Activated naive CD8-positive, alpha-beta T cell (primary cell): ENCODE data around the gene SHISA5.
A peak's percentile ranks its signal among the peaks of the same experiment; 100 is the strongest.
"Not testable (repeated sequence)": the region's sequence is repeated elsewhere in the genome, so short reads cannot be mapped to it uniquely, and the experiment has no call there.

Source experiments
- H3K27ac Mint-ChIP-seq: one replicate; pipeline ENCODE4 v1.8.0; 2021; ENCODE audit warnings: mixed read lengths
- H3K27me3 Mint-ChIP-seq: one replicate; pipeline ENCODE4 v1.8.0; 2021; ENCODE audit warnings: mixed read lengths
- H3K36me3 Mint-ChIP-seq: one replicate; pipeline ENCODE4 v1.8.0; 2021; ENCODE audit warnings: mixed read lengths
- H3K4me1 Mint-ChIP-seq: one replicate; pipeline ENCODE4 v1.8.0; 2021; ENCODE audit warnings: low read depth, mixed read lengths
- H3K4me3 Mint-ChIP-seq: one replicate; pipeline ENCODE4 v1.8.0; 2021; ENCODE audit warnings: mild to moderate bottlenecking, mixed read lengths
- H3K9me3 Mint-ChIP-seq: one replicate; pipeline ENCODE4 v1.8.0; 2021; ENCODE audit warnings: low read depth, mixed read lengths

Gene SHISA5

DNA sequence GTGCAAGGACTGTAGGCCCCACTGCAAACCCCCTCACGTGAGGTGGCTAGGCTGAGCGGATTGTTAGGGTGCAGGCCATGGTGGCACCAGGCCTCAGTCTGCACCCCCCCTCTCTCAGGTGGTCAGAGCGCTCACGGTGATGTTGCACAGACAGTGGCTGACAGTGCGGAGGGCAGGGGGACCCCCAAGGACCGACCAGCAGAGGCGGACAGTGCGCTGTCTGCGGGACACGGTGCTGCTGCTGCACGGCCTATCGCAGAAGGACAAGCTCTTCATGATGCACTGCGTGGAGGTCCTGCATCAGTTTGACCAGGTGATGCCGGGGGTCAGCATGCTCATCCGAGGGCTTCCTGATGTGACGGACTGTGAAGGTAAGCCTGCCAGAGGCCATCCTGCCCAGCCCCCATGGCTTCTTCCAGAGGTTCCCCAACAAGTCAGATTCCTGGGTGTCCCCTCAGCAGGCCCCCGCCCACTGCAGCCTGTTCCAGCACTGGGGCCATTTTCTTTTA is 39.2 kb downstream of the SHISA5 start:
- Mint-ChIP-seq H3K9me3 (no peaks in the 10 kb centered on the region), H3K36me3 (peaks cover 2% of the 10 kb centered on the region), H3K4me3 (peak overlapping the region; percentile 93), H3K4me1 (peaks cover 43% of the 10 kb centered on the region), H3K27ac (no peak overlapping the region), H3K27me3 (no peaks in the 10 kb centered on the region)

DNA sequence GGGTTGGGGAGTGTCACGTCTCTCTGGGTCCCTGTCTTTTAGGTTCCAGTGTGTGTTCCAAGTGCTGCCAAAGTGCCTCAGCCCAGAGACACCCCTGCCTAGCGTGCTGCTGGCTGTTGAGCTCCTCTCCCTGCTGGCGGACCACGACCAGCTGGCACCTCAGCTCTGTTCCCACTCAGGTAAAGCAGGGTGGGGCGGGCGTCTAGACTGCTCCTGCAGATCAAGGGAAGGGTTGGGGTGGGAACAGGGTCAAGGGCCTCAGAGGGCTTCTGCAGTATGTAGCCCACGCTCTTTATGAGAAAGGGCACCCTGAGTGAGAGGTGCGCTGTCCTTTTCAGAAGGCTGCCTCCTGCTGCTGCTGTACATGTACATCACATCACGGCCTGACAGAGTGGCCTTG is 40.3 kb downstream of the SHISA5 start:
- no peak overlapping the region for H3K4me3 Mint-ChIP-seq
- peaks cover 32% of the 10 kb centered on the region for H3K4me1 Mint-ChIP-seq
- no peaks in the 10 kb centered on the region for H3K9me3 Mint-ChIP-seq
- H3K36me3 Mint-ChIP-seq: peaks cover 2% of the 10 kb centered on the region
- H3K27me3 Mint-ChIP-seq: no peaks in the 10 kb centered on the region
- no peak overlapping the region for H3K27ac Mint-ChIP-seq

DNA sequence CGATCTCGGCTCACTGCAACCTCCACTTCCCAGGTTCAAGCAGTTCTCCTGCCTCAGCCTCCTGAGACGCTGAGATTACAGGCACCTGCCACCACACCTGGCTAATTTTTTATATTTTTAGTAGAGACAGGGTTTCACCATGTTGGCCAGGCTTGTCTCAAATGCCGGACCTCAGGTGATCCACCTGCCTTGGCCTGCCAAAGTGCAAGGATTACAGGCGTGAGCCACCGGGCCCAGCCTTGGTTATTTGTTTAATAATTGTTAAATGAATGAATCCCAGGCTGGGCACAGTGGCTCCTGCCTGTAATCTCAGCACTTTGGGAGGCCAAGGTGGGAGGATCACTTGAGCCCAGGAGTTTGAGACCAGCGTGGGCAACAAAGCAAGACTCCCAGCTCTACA is 42.2 kb downstream of the SHISA5 start:
- H3K4me1 Mint-ChIP-seq: peaks cover 15% of the 10 kb centered on the region
- not testable (repeated sequence) for H3K9me3 Mint-ChIP-seq, H3K27me3 Mint-ChIP-seq, H3K36me3 Mint-ChIP-seq, H3K4me3 Mint-ChIP-seq, H3K27ac Mint-ChIP-seq

DNA sequence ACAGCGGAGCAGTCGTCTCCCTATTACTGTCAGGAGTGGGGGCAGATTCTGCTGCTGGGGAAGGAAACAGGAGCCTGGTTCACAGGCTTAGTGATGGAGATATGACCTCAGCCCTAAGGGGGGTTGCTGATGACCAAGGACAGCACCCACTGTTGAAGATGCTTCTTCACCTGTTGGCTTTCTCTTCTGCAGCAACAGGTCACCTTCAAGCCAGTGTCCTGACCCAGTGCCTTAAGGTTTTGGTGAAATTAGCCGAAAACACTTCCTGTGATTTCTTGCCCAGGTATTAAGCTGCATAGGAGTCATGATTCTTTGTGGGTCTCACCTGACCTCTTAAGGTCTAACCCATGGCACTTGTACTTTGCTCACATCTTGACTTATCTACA is 43.5 kb downstream of the SHISA5 start:
- H3K27me3 Mint-ChIP-seq: no peaks in the 10 kb centered on the region
- no peaks in the 10 kb centered on the region for H3K36me3 Mint-ChIP-seq
- no peaks in the 10 kb centered on the region for H3K9me3 Mint-ChIP-seq
- H3K4me3 Mint-ChIP-seq: no peak overlapping the region
- peaks cover 9% of the 10 kb centered on the region for H3K4me1 Mint-ChIP-seq
- H3K27ac Mint-ChIP-seq: peak overlapping the region; percentile 28

DNA sequence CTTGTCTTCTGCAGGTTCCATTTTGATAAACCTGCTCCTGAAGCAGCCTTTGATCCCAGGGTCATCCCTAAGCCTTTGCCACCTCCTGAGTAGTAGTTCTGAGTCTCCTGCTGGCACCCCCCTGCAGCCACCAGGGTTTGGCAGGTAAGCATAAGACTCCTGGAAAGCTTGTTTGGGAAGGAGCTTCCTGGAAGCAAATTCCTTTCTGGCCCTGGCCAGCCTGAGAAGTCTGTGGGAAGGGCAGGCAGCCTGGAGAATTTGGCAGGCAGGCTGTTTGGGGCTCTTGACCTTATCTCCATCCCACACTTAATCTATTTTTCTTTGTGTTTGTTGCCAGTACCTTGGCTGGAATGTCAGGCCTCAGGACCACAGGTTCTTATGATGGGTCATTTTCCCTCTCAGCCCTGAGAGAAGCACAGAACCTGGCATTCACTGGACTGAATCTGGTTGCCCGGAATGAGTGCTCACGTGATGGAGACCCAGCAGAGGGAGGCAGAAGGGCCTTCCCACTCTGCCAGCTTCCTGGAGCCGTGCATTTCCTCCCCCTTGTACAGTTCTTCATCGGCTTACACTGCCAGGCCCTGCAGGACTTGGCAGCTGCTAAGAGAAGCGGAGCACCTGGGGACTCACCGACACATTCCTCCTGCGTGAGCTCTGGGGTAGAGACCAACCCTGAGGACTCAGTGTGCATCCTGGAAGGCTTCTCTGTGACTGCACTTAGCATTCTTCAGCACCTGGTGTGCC is 44.0 kb downstream of the SHISA5 start:
- Mint-ChIP-seq H3K4me3 (no peak overlapping the region), H3K36me3 (peaks cover 2% of the 10 kb centered on the region), H3K27me3 (no peaks in the 10 kb centered on the region), H3K4me1 (peaks cover 5% of the 10 kb centered on the region), H3K27ac (no peak overlapping the region), H3K9me3 (no peaks in the 10 kb centered on the region)

DNA sequence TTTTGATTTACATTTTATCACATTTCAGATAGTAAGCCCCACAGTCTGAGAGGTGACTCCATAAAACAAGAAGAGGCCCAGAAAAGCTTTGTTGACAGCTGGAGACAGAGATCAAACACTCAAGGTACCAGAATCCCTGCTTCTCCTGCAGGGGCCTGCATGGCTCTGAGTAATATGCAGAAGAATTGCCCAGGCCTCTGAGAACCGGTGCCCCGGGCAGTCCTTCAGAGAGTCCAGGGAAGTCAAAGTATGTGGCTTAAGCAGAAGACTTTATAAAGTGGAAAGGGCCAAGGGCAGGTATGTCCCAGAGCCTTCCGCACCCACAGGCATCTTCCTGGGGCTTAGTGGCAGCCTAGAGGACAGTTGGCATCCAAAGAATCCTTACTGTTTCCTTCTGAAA is 44.6 kb downstream of the SHISA5 start:
- Mint-ChIP-seq H3K4me3 (no peak overlapping the region), H3K9me3 (no peaks in the 10 kb centered on the region), H3K36me3 (peaks cover 2% of the 10 kb centered on the region), H3K27ac (no peak overlapping the region), H3K4me1 (peaks cover 5% of the 10 kb centered on the region), H3K27me3 (no peaks in the 10 kb centered on the region)

DNA sequence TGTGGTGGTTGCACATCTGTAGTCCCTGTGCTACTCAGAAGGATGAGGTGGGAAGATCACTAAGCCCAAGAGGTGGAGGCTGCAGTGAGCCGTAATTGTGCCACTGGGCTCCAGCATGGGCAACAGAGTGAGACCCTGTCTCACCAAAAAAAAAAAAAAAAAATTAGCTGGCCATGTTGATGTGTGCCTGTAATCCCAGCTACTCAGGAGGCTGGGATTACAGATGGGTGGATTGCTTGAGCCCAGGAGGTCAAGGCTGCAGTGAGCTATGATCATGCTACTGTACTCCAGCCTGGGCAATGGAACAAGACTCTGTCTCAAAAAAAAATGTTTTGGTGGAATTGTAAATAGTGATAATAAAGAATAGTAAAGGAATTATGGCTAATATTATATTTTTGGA is 47.5 kb downstream of the SHISA5 start:
- no peaks in the 10 kb centered on the region for H3K9me3 Mint-ChIP-seq
- H3K4me1 Mint-ChIP-seq: peaks cover 5% of the 10 kb centered on the region
- H3K4me3 Mint-ChIP-seq: no peak overlapping the region
- no peak overlapping the region for H3K27ac Mint-ChIP-seq
- no peaks in the 10 kb centered on the region for H3K27me3 Mint-ChIP-seq
- H3K36me3 Mint-ChIP-seq: peaks cover 2% of the 10 kb centered on the region

DNA sequence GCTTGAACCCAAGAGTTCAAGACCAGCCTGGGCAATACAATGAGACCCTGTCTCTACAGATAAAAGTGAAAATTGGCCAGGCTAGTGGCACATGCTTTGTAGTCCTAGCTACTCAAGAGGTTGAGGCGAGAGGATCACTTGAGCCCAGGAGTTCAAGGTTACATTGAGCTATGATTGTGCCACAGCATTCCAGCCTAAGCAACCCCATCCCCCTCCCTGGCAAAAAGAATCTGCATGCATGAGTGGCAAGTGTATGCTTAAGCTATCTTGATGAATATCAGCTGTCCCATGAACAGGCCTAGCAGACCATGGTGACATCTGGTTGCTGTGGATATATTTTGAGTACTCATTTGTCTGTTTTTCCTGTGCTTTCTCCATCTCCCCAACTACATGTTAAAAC is 52.7 kb downstream of the SHISA5 start:
- Mint-ChIP-seq H3K27ac (no peak overlapping the region), H3K9me3 (no peaks in the 10 kb centered on the region), H3K36me3 (peaks cover 9% of the 10 kb centered on the region), H3K27me3 (no peaks in the 10 kb centered on the region), H3K4me1 (peaks cover 19% of the 10 kb centered on the region), H3K4me3 (no peak overlapping the region)

DNA sequence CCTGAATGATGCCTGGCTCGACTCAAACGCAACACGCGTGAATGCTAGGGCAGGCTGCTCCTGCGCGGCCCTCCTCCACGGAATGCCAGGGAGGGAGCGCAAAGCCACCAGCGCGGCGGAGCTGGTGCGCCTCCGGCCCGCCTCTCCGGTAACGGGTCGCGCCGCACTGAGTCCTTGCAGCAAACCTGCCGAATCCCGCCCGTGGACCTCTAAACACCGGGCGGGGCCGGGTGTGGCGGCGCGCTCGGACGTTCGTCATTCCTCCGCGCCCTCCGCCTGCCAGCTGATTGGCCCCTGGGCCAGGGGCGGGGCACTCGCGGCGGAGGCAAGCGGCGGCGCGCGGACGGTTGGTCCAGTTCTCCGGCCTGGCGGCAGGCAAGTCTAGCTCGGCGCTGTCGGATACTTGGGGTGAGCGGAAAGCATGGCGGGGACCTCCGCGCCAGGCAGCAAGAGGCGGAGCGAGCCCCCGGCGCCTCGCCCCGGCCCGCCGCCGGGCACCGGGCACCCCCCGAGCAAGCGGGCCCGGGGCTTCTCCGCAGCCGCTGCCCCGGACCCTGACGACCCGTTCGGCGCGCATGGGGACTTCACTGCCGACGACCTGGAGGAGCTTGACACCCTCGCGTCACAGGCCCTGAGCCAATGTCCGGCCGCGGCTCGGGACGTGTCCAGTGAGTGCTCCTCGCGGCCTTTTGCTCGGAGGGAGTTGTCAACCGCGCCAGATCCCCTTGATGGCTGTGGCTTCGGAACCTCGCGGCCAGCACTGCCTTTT is 57.4 kb downstream of the SHISA5 start, which contains the start of gene ATRIP:
ATRIP (plus strand) TSS at position 313 of the 769 bp plus-strand sequence; CDS start at position 422, 109 bp downstream.
- Mint-ChIP-seq H3K36me3 (peaks cover 6% of the 10 kb centered on the region), H3K27ac (peak within 1 kb of the TSS; percentile 91), H3K4me3 (peak within 1 kb of the TSS; percentile 94), H3K4me1 (peaks cover 41% of the 10 kb centered on the region), H3K27me3 (no peaks in the 10 kb centered on the region), H3K9me3 (no peaks in the 10 kb centered on the region)

DNA sequence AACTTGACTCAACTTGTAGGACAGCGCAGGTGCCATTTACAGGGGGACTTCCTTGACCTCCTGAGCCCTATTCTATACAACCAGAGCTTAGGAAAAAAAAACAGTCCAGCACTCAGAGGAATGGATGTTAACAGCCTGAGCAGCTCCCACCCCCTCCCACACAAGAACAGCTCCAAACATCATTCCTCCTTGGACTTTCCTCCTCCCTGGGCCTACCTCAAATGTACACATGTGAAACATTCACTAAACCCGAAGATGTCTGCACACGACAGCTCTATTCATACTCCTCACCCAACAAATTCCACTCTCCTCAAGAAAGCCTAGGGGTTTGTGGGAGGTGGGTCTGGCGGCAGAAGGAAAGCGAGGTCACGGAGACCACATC is 57.9 kb downstream of the SHISA5 start:
- Mint-ChIP-seq H3K27ac (peak overlapping the region; percentile 91), H3K4me1 (peaks cover 45% of the 10 kb centered on the region), H3K27me3 (no peaks in the 10 kb centered on the region), H3K36me3 (peaks cover 6% of the 10 kb centered on the region), H3K4me3 (peak overlapping the region; percentile 94), H3K9me3 (no peaks in the 10 kb centered on the region)

DNA sequence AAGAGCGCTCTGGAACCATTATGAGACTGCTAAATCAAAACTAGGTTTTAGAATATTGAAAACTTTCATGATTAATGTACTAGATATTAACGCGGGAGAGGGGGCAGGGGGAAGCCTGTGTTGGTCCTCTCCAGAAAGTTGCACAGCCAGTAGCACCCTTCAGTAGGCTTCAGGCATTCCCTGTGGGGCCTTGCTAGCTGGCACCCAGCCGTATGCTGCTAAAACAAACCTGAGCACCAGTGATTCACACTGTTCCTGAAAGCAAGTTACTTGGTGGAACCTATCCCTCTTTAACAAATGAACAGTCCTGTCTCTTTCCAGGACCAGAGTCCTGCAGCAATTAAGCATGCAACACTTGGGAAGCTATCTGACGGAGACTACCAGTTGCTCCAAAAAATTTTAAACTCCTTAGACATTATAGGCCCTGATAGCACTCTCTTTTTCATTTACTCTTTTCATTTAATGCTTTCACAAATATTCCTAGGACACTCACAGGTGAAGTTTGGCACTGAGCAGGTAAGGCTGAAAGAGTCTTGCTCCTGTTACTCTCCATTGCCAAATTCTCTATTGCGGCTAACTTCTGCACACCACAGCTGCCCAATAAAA is 58.6 kb downstream of the SHISA5 start:
- no peaks in the 10 kb centered on the region for H3K9me3 Mint-ChIP-seq
- peaks cover 48% of the 10 kb centered on the region for H3K4me1 Mint-ChIP-seq
- no peaks in the 10 kb centered on the region for H3K27me3 Mint-ChIP-seq
- H3K27ac Mint-ChIP-seq: peak overlapping the region; percentile 91
- peaks cover 6% of the 10 kb centered on the region for H3K36me3 Mint-ChIP-seq
- peak overlapping the region; percentile 94 for H3K4me3 Mint-ChIP-seq

DNA sequence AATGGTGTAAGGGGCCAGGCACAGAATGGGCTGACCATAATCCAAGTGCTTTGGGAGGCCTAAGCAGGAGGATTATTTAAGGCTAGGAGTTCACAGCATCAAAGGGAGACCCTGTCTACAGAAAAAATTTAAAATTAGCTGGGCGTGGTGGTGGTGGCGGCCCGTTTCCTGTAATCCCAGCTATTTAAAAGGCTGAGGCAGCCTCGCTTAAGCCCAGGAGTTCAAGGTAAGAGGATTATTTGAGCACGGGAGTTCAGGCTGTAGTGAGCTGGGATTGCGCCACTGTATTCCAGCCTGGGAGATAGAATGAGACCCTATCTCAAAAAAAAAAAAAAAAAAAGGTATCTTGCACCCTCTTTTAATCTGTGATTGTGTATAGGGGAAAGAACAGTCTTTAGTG is 62.0 kb downstream of the SHISA5 start:
- no peaks in the 10 kb centered on the region for H3K27me3 Mint-ChIP-seq
- no peaks in the 10 kb centered on the region for H3K9me3 Mint-ChIP-seq
- H3K4me3 Mint-ChIP-seq: peak overlapping the region; percentile 98
- H3K36me3 Mint-ChIP-seq: no peaks in the 10 kb centered on the region
- peaks cover 48% of the 10 kb centered on the region for H3K4me1 Mint-ChIP-seq
- H3K27ac Mint-ChIP-seq: peak overlapping the region; percentile 72

DNA sequence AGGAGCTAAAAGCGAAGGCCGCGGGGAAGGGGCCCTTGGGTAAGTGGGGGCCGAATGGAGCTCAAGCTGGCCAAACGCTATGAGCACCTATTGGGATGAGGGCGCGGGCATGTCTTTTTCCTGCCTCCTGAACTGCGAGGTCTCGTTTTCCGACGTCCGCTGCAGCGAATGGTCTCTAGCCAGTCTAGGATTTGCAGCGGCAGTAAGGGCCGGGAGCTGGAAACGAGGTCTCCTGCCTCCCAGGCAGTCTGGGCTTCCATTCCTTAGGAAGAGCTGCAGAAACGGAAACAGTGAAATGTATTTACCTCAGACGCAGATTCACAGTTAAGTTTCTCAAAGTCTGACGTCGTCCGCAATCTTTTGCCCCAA is 63.4 kb downstream of the SHISA5 start:
- H3K27ac Mint-ChIP-seq: peak overlapping the region; percentile 98
- H3K36me3 Mint-ChIP-seq: no peaks in the 10 kb centered on the region
- peak overlapping the region; percentile 98 for H3K4me3 Mint-ChIP-seq
- no peaks in the 10 kb centered on the region for H3K9me3 Mint-ChIP-seq
- no peaks in the 10 kb centered on the region for H3K27me3 Mint-ChIP-seq
- H3K4me1 Mint-ChIP-seq: peaks cover 39% of the 10 kb centered on the region

DNA sequence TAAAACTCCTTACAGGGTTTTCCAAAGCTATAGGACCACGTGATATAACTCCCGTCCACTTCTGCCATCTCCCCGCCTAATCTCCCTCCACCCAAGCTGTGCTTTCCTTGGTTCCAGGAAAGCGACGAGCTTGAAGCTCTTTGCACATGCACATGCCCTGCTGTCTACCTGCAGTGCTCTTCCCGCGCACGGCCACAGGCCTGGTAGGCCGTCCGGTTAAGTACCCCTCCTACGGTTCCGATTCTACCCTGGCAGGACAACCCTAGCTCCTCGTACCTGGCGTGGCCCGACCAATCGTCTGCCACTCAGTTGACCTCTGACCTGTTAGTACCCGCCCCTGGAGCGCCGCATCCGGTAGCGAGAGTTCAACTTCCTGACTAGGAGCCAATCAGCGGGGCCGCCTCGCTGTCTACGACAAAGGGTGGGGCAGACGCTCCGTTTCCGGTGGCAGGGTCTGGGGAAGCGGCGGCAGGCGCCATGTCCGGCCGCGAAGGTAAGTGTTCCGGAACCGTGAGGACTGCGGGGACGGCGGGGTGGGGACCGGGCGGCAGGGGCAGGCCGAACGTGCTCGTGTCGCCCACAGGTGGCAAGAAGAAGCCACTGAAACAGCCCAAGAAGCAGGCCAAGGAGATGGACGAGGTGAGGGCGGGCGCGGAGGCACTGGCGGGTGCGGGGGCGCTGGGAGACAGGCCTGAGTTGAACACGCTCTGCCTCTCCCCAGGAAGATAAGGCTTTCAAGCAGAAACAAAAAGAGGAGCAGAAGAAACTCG is 64.0 kb downstream of the SHISA5 start, which contains the start of the genes CCDC51 and TMA7:
CCDC51 (minus strand) TSS at position 300 of the 770 bp plus-strand sequence. CDS start 4,991 bp downstream, outside the sequence.
TMA7 (plus strand) TSS at position 438 of the 770 bp plus-strand sequence; CDS start at position 478, 40 bp downstream.
- H3K4me3 Mint-ChIP-seq: peak within 1 kb of the TSS; percentile 98
- no peaks in the 10 kb centered on the region for H3K9me3 Mint-ChIP-seq
- H3K36me3 Mint-ChIP-seq: no peaks in the 10 kb centered on the region
- H3K4me1 Mint-ChIP-seq: peaks cover 39% of the 10 kb centered on the region
- no peaks in the 10 kb centered on the region for H3K27me3 Mint-ChIP-seq
- peak within 1 kb of the TSS; percentile 98 for H3K27ac Mint-ChIP-seq
